GM18867 (cell line): ENCODE results near the gene HRH1.
"Not testable (repeated sequence)": the region's sequence is repeated elsewhere in the genome, so short reads cannot be mapped to it uniquely, and the experiment has no call there.

Experiments used
- ATAC-seq: cut with Tn5 transposase; IDR thresholded peaks from one replicate; pipeline ENCODE4 v1.9.1; 2021; ENCODE audit warnings: mild to moderate bottlenecking, moderate library complexity; ENCODE audit not compliant: unreplicated experiment

HRH1 gene, protein sequence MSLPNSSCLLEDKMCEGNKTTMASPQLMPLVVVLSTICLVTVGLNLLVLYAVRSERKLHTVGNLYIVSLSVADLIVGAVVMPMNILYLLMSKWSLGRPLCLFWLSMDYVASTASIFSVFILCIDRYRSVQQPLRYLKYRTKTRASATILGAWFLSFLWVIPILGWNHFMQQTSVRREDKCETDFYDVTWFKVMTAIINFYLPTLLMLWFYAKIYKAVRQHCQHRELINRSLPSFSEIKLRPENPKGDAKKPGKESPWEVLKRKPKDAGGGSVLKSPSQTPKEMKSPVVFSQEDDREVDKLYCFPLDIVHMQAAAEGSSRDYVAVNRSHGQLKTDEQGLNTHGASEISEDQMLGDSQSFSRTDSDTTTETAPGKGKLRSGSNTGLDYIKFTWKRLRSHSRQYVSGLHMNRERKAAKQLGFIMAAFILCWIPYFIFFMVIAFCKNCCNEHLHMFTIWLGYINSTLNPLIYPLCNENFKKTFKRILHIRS

GRCh38 chr3:11154036-11154952 is at the start of gene HRH1:
Gene HRH1, plus strand, starts transcription at chr3:11154493. Its CDS starts 104,545 bp downstream, at chr3:11259038.
- ATAC-seq = no peak

DNA sequence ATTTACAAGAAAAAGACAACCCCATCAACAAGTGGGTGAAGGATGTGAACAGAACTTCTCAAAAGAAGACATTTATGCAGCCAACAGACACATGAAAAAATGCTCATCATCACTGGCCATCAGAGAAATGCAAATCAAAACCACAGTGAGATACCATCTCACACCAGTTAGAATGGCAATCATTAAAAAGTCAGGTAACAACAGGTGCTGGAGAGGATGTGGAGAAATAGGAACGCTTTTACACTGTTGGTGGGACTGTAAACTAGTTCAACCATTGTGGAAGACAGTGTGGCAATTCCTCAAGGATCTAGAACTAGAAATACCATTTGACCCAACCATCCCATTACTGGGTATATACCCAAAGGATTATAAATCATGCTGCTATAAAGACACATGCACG is 41.0 kb upstream of the HRH1 start:
- ATAC-seq = not testable (repeated sequence)

- no peak for ATAC-seq
Measured at GRCh38 chr3:11115548-11115947, 38.7 kb upstream of the HRH1 start.

- ATAC-seq = no peak
Measured at GRCh38 chr3:11116336-11117059, 37.8 kb upstream of the HRH1 start.

DNA sequence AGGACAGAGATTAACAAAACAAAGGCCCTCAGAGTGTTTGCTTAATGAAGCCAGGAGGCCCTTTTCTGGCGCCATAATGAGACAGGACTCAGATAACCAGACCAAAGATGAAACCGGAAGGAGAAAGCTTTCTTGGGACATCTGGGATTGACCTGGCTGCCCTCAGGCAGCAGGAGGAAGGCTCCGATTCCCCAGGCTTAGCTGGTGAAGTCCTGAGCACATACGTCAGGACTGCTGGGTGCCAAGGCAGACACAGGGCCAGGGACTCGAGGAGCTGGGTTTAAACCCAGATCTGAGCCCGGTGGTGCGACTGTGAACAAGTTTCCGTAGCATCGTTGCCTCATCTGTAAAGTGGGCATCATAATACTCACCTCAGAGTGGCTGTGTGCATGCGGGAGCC is 36.7 kb upstream of the HRH1 start:
- no peak for ATAC-seq

DNA sequence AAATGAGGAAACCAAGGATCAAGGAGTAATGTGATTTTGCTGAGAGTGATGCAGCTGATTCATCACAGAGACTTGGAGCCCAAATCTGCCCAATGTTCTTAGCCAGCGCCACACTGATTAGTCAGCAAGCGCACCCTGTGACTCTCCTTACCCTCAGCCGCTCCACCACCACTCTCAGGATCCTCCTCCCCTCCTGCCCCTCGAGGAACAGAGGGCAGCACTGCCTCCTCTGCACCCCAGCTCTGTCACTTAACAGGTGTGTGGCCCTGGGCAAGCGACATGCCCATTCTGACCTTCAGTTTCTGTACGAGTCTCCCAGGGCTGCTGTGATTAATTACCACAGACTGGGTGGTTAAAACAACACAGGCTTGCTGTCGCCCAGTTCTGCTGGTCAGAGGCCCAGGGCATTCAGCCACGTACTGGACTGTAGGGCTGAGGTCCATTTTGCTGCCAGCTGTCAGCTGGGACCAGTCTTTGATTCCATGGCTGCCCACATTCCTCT is 36.1 kb upstream of the HRH1 start:
- no peak for ATAC-seq

- no peak for ATAC-seq
Measured at GRCh38 chr3:11120091-11120805, 34.0 kb upstream of the HRH1 start.

DNA sequence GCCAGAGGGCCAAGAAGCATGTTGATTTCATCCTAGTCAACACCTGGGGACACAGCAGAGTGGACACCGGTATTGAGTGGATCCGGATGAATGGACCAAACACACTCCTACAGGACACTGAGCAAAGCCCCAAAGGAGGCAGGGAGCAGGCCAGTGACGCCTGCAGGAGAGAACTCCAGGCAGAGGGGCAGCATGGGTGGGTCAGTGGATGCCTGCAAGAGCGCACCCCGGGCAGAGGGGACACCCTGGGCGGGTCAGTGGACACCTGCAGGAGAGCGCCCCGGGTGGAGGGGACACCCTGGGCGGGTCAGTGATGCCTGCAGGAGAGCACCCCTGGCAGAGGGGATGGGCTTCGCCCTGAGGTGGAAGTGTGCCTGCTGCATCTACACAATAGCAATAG is 27.6 kb upstream of the HRH1 start:
- ATAC-seq = no peak

DNA sequence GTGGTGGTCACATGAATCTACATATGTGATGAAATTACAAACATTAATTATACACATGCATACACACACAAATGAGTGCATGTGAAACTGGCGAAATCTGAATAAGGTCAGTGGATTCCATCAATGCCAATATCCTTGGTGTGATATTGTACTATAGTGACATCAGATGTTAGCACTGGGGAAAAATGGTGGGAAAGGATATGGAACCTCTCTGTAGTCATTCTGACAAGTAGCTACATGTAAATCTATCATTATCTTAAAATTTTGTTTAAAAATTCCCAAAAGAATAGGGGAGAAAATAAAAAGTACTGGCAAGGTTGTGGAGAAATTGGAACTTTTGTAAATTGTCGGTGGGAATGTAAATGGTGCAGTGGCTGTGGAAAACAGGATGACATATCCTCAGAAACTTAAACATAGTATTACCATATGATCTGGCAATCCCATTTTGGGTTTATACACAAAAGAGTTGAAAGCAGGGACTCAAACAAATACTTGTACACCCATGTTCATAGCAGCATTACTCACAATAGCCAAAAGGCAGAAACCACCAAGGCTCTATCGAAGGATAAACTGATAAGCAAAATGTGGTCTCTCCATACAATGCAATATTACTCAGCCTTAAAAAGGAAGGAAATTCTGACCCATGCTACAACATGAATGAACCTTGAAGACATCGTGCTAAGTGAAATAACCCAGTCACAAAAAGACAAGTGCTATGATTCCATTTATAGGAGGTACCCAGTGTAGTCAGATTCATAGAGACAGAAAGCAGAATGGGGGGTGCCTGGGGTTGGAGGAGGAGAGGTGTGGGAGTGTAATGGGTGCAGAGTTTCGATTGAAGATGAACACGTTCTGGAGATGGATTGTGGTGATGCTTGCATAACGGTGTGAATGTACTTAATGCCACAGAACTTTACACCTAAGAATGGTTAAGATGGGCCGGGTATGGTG is 25.3 kb upstream of the HRH1 start:
- no peak for ATAC-seq

GRCh38 chr3:11130385-11130784 is 23.9 kb upstream of the HRH1 start:
- ATAC-seq = no peak

- no peak for ATAC-seq
Measured at GRCh38 chr3:11131371-11131770, 22.9 kb upstream of the HRH1 start.

DNA sequence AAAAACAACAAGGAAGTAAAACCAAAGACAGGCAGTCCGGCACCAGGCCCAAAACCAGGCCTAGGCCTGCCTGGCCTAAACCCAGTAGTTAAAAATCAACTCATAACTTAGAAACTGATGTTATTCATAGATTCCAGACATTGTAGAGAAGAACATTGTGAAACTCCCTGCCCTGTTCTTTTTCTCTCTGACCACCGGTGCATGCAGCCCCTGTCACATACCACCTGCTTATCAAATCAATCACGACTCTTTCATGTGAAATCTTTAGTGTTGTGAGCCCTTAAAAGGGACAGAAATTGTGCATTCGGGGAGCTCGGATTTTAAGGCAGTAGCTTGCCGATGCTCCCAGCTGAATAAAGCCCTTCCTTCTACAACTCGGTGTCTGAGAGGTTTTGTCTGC is 22.4 kb upstream of the HRH1 start:
- ATAC-seq = not testable (repeated sequence)

DNA sequence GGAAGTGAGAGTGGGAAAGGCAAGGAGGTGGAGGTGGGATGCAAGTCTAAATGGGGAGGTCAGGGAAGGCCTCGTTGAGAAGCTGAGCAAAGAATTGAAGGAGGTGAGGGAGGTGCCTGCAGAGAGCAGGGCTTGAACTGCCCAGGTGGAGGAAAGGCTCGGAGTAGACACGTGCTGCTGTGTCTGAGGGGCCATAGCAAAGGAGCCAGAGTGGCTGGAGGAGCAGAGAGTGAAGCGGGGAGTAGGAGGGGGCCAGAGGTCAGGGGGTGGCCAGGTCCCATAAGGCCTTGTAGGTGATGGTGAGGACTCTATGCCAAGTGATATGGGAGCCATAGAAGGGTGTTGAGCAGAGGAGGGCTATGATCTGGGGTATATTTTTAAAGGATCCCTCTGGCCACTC is 21.4 kb upstream of the HRH1 start:
- no peak for ATAC-seq

DNA sequence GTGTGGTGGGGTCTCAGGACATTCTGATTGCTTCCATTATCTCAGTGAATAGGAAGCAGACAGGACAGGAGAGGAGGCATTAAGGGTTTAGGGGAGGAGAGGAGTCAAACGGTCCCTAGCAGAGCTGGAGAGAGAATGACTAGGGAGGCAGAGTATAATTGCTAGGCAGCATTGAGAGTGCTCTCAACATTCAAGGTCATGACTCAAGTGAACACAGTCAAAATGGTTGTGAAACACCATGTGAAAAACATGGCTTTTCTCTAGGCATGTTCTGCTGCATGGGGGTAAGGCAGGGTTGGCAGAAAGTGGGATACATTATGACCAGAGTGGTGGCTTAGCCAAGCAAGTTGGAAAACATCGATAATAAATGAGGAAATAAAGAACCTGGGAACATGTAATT is 19.5 kb upstream of the HRH1 start:
- ATAC-seq = no peak

DNA sequence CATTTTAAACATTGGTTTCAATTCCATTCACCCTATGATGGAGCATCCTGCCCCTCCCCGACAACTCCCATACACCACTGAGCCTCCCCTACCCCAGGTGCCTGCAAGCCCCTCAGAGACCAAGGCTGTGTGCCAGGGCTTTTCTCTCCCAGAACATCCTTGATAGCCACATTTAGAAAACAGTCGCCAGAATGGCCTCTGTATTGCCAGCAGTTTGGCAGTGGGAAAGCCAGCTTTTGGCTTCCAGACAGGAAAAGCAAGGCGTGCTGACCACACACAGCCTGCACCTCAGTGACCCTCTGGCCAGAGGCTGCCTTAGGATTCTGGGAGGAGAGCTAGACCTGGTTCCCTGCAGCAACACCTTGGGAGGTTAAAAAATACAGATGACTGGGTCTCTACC is 18.2 kb upstream of the HRH1 start:
- no peak for ATAC-seq

GRCh38 chr3:11136830-11137626 is 17.3 kb upstream of the HRH1 start:
- ATAC-seq = no peak

GRCh38 chr3:11137627-11137959 is 16.7 kb upstream of the HRH1 start:
- ATAC-seq = no peak

DNA sequence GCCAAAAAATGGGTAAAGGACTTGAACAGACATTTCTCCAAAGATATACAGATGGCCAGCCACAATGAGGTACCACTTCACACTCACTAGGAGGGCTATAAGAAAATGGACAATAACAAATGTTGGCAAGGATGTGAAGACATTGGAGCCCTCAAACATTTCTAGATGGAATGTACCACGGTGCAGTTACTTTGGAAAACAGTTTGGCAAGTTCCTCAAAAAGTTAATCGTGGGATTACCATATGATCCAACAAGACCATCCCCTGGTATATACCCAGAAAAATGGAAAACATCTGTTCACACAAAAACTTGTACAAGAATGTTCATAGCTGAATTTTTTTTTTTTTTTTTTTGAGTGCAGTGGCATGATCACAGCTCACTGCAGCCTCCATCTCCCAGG is 15.9 kb upstream of the HRH1 start:
- ATAC-seq = no peak
